Neural cell (in vitro differentiated cells): ENCODE data around the gene SCGB3A1. TPM values are rescaled to one million over a fixed set of nuclear protein-coding genes. Genes with fewer than 3 reads are reported as not detected.

Experiments used
- H2AFZ ChIP-seq: fragments of 200-600, 300-800 bp; sonication (generic), shearing (Covaris generic); 2 replicates; pipeline ENCODE4 v1.6.0; 2014; ENCODE audit warnings: low read depth, mild to moderate bottlenecking, antibody characterized with exemption, low read length, moderate library complexity
- H3F3A ChIP-seq: fragments of 200-600 bp; shearing (Covaris generic); 2 replicates; pipeline ENCODE4 v1.6.1; 2016; ENCODE audit warnings: mild to moderate bottlenecking, moderate library complexity, mixed read lengths, antibody characterized with exemption, low read length; ENCODE audit not compliant: insufficient read depth, poor library complexity, severe bottlenecking
- H3K27ac ChIP-seq: fragments of 200-600, 300-800 bp; sonication (generic), shearing (Covaris generic); 2 replicates; pipeline ENCODE4 v1.5.1; 2014; ENCODE audit warnings: mild to moderate bottlenecking, low read length, moderate library complexity
- H3K27me3 ChIP-seq: fragments of 300-800, 200-600 bp; sonication (generic), shearing (Covaris generic); 2 replicates; pipeline ENCODE4 v1.6.0; 2014; ENCODE audit warnings: mild to moderate bottlenecking, low read depth, low read length, moderate library complexity; ENCODE audit not compliant: insufficient read depth
- H3K36me3 ChIP-seq: fragments of 300-800, 200-600 bp; sonication (generic), shearing (Covaris generic); 2 replicates; pipeline ENCODE4 v1.5.1; 2014; ENCODE audit warnings: mild to moderate bottlenecking, antibody characterized with exemption, low read length, moderate library complexity; ENCODE audit not compliant: insufficient read depth
- H3K4me2 ChIP-seq: fragments of 300-800, 200-600 bp; sonication (generic), shearing (Covaris generic); 2 replicates; pipeline ENCODE4 v1.6.0; 2014; ENCODE audit warnings: mild to moderate bottlenecking, low read length
- H3K4me3 ChIP-seq: fragments of 300-800, 200-600 bp; sonication (generic), shearing (Covaris generic); 2 replicates; pipeline ENCODE4 v1.5.1; 2014; ENCODE audit warnings: mild to moderate bottlenecking, low read length, moderate library complexity
- H3K79me2 ChIP-seq: fragments of 200-600 bp; shearing (Covaris generic); replicated peaks from 2 replicates; pipeline ENCODE4 v1.6.0; 2014; ENCODE audit warnings: mild to moderate bottlenecking, low read length, moderate library complexity; ENCODE audit not compliant: insufficient read depth
- H3K9ac ChIP-seq: fragments of 300-800, 200-600 bp; sonication (generic), shearing (Covaris generic); 2 replicates; pipeline ENCODE4 v1.6.1; 2016; ENCODE audit warnings: mild to moderate bottlenecking, low read length, mixed read lengths
- H3K9me2 ChIP-seq: fragments of 200-600 bp; shearing (Covaris generic); 2 replicates; pipeline ENCODE4 v1.6.1; 2016; ENCODE audit warnings: mild to moderate bottlenecking, low read length, mixed read lengths; ENCODE audit not compliant: insufficient read depth
- H3K9me3 ChIP-seq: fragments of 200-600, 300-800 bp; sonication (generic), shearing (Covaris generic); 2 replicates; pipeline ENCODE4 v1.6.1; 2016; ENCODE audit warnings: mild to moderate bottlenecking, mixed run types, low read length, moderate library complexity, mixed read lengths
- H4K20me1 ChIP-seq: fragments of 200-600 bp; shearing (Covaris generic); 2 replicates; pipeline ENCODE4 v1.6.1; 2016; ENCODE audit warnings: mild to moderate bottlenecking, mixed run types; ENCODE audit not compliant: insufficient read depth
- EP300 ChIP-seq: fragments of 450-650 bp; conservative IDR thresholded peaks from 2 replicates; pipeline ENCODE4 v1.6.1; 2014; ENCODE audit warnings: antibody characterized with exemption, mild to moderate bottlenecking, moderate library complexity; ENCODE audit not compliant: poor library complexity, severe bottlenecking
- EZH2 ChIP-seq: fragments of 200-600, 300-800 bp; shearing (Covaris generic), sonication (generic); IDR thresholded peaks from 2 replicates; pipeline ENCODE4 v1.6.1; 2014; ENCODE audit warnings: antibody characterized with exemption, low read length, borderline replicate concordance, mild to moderate bottlenecking; ENCODE audit not compliant: insufficient read depth, poor library complexity, severe bottlenecking
- MXI1 ChIP-seq: fragments of 450-650 bp; conservative IDR thresholded peaks from 2 replicates; pipeline ENCODE4 v1.6.1; 2014; ENCODE audit warnings: antibody characterized with exemption, mild to moderate bottlenecking; ENCODE audit not compliant: poor library complexity, severe bottlenecking
- POLR2AphosphoS5 ChIP-seq: IDR thresholded peaks from 2 replicates; pipeline ENCODE4 v1.6.1; 2012
- RAD21 ChIP-seq: fragments of 450-650 bp; conservative IDR thresholded peaks from 2 replicates; pipeline ENCODE4 v1.6.1; 2014; ENCODE audit warnings: antibody characterized with exemption, mild to moderate bottlenecking, moderate library complexity
- SMC3 ChIP-seq: fragments of 450-650 bp; conservative IDR thresholded peaks from 2 replicates; pipeline ENCODE4 v1.6.1; 2014; ENCODE audit warnings: antibody characterized with exemption, mild to moderate bottlenecking, moderate library complexity; ENCODE audit not compliant: poor library complexity
- TAF1 ChIP-seq: IDR thresholded peaks from 2 replicates; pipeline ENCODE4 v1.6.1; 2012; ENCODE audit warnings: low read depth
- polyA plus RNA-seq: library from polyadenylated mRNA; depleted of rRNA; stranded (reverse); fragments of >200 nt; gene quantifications from 2 replicates; pipeline ENCODE4 v1.2.3, GENCODE V29; 2014
- TF ChIP-seq, protein P1 (sequence below): fragments of 450-650 bp; IDR thresholded peaks from 2 replicates; pipeline ENCODE4 v1.5.1; 2014; ENCODE audit warnings: antibody characterized with exemption, mild to moderate bottlenecking, moderate library complexity; ENCODE audit not compliant: poor library complexity, severe bottlenecking
- TF ChIP-seq, protein P2 (sequence below): IDR thresholded peaks from 2 replicates; pipeline ENCODE4 v1.6.1; 2012; ENCODE audit warnings: borderline replicate concordance

The SCGB3A1 gene
- polyA plus RNA-seq, 1 donor from 2014 or later, result not detected

DNA sequence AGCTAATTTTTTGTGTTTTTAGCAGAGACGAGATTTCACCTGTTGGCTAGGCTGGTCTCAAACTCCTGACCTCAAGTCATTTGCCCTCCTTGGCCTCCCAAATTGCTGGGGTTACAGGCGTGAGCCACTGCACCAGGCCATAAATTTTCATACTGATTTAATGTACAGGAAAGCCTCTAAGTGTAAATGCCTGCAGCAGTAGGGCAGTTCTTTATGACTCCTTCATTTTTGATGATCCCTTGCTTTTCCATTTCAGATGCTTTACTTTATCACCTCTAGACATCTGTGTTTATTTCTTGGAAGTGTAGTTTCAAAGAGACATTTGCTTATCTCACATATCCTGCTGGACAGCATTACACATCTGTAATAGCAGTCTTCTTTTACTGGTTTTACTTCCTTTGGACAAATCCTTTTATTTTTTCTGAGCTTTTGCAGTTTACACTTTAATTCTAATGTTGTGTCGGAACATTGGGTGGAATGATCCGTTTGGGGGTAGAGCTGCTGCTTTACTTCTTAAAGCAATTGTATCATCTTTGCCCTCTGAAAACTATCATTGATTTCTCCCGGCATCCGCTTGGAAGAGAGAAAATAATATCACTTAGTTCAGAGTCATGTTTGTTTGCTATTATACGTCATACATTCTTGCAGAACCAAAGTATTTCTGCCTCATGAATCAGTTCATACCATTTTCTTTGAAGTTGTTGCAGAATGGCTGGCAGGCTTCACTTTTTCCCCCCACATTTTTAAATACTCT is 36.0 kb downstream of the SCGB3A1 start:
- no peaks in the 10 kb centered on the region for H3K27me3 ChIP-seq
- no peaks in the 10 kb centered on the region for H3K9me3 ChIP-seq
- no peak overlapping the region for H3K9ac ChIP-seq
- H4K20me1 ChIP-seq, result no peaks in the 10 kb centered on the region
- no peaks in the 10 kb centered on the region for H3F3A ChIP-seq
- H3K79me2 ChIP-seq, result peaks cover 15% of the 10 kb centered on the region
- peaks cover 21% of the 10 kb centered on the region for H3K36me3 ChIP-seq
- no peak overlapping the region for H3K4me2 ChIP-seq
- TF ChIP-seq EZH2, result no peak
- TF ChIP-seq, protein P1, sequence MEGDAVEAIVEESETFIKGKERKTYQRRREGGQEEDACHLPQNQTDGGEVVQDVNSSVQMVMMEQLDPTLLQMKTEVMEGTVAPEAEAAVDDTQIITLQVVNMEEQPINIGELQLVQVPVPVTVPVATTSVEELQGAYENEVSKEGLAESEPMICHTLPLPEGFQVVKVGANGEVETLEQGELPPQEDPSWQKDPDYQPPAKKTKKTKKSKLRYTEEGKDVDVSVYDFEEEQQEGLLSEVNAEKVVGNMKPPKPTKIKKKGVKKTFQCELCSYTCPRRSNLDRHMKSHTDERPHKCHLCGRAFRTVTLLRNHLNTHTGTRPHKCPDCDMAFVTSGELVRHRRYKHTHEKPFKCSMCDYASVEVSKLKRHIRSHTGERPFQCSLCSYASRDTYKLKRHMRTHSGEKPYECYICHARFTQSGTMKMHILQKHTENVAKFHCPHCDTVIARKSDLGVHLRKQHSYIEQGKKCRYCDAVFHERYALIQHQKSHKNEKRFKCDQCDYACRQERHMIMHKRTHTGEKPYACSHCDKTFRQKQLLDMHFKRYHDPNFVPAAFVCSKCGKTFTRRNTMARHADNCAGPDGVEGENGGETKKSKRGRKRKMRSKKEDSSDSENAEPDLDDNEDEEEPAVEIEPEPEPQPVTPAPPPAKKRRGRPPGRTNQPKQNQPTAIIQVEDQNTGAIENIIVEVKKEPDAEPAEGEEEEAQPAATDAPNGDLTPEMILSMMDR, result no peak
- no peak for TF ChIP-seq EP300
- TF ChIP-seq, protein P2, sequence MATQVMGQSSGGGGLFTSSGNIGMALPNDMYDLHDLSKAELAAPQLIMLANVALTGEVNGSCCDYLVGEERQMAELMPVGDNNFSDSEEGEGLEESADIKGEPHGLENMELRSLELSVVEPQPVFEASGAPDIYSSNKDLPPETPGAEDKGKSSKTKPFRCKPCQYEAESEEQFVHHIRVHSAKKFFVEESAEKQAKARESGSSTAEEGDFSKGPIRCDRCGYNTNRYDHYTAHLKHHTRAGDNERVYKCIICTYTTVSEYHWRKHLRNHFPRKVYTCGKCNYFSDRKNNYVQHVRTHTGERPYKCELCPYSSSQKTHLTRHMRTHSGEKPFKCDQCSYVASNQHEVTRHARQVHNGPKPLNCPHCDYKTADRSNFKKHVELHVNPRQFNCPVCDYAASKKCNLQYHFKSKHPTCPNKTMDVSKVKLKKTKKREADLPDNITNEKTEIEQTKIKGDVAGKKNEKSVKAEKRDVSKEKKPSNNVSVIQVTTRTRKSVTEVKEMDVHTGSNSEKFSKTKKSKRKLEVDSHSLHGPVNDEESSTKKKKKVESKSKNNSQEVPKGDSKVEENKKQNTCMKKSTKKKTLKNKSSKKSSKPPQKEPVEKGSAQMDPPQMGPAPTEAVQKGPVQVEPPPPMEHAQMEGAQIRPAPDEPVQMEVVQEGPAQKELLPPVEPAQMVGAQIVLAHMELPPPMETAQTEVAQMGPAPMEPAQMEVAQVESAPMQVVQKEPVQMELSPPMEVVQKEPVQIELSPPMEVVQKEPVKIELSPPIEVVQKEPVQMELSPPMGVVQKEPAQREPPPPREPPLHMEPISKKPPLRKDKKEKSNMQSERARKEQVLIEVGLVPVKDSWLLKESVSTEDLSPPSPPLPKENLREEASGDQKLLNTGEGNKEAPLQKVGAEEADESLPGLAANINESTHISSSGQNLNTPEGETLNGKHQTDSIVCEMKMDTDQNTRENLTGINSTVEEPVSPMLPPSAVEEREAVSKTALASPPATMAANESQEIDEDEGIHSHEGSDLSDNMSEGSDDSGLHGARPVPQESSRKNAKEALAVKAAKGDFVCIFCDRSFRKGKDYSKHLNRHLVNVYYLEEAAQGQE, result no peak
- no peak for TF ChIP-seq TAF1
- no peak for TF ChIP-seq SMC3
- no peak for TF ChIP-seq POLR2AphosphoS5
- TF ChIP-seq MXI1, result no peak
- TF ChIP-seq RAD21, result no peak
- H3K9me2 ChIP-seq, result no peaks in the 10 kb centered on the region
- no peak overlapping the region for H3K4me3 ChIP-seq
- H2AFZ ChIP-seq, result no peak overlapping the region
- no peak overlapping the region for H3K27ac ChIP-seq

DNA sequence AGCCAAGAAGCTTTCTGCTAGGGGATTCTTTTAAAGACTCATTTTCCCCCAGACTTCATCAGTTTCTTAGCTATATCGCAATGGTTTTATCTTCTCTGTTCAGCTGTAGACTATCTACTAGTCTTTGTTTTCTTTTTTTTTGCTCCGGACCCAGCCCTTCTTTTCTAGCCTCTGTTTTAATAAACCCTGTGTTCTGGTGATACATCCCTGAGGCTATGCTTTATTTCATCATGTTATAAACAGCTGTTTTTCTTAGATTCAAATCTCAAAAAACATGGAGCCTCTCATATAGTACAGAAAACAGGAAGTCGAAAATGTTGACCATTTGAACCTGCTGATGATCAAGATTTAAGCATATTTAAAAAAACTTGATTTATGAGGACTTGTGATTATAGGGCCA is 37.8 kb downstream of the SCGB3A1 start:
- Histone ChIP-seq H3K36me3 (peaks cover 21% of the 10 kb centered on the region), H2AFZ (no peak overlapping the region), H3K27ac (no peak overlapping the region), H3K4me3 (no peak overlapping the region), H3K9me3 (no peaks in the 10 kb centered on the region), H3K27me3 (no peaks in the 10 kb centered on the region), H4K20me1 (no peaks in the 10 kb centered on the region), H3K9me2 (no peaks in the 10 kb centered on the region), H3K9ac (no peak overlapping the region), H3F3A (no peaks in the 10 kb centered on the region), H3K4me2 (no peak overlapping the region), H3K79me2 (peaks cover 10% of the 10 kb centered on the region)
- no peak for TF ChIP-seq TAF1
- TF ChIP-seq SMC3, result no peak
- TF ChIP-seq RAD21, result no peak
- TF ChIP-seq, protein P1, result no peak
- no peak for TF ChIP-seq EP300
- TF ChIP-seq POLR2AphosphoS5, result no peak
- no peak for TF ChIP-seq MXI1
- TF ChIP-seq EZH2, result no peak
- TF ChIP-seq, protein P2, result no peak
